OCI-LY1 (cell line): ENCODE measurements around the gene COA3.

Source experiments
- H2AFZ ChIP-seq: fragments of 200-600 bp; sonication (generic), shearing (Covaris generic); 2 replicates; pipeline ENCODE4 v1.6.0; 2014; ENCODE audit warnings: antibody characterized with exemption, mild to moderate bottlenecking, low read length
- H3F3A ChIP-seq: fragments of 200-600 bp; sonication (generic), shearing (Covaris generic); 2 replicates; pipeline ENCODE4 v1.6.0; 2014; ENCODE audit warnings: mild to moderate bottlenecking, antibody characterized with exemption, low read length, moderate library complexity; ENCODE audit not compliant: insufficient read depth
- H3K27ac ChIP-seq: fragments of 200-600 bp; sonication (generic); 2 replicates; pipeline ENCODE4 v1.5.1; 2014; ENCODE audit warnings: low read length, mixed run types, mild to moderate bottlenecking, low read depth; ENCODE audit not compliant: poor library complexity, severe bottlenecking
- H3K27me3 ChIP-seq: fragments of 200-600 bp; sonication (generic); 2 replicates; pipeline ENCODE4 v1.6.0; 2014; ENCODE audit warnings: antibody characterized with exemption, mild to moderate bottlenecking, low read length, moderate library complexity; ENCODE audit not compliant: insufficient read depth
- H3K36me3 ChIP-seq: fragments of 200-600 bp; sonication (generic); 2 replicates; pipeline ENCODE4 v1.6.1; 2014; ENCODE audit warnings: mild to moderate bottlenecking, antibody characterized with exemption, low read length, moderate library complexity, mixed read lengths; ENCODE audit not compliant: insufficient read depth
- H3K4me1 ChIP-seq: fragments of 200-600 bp; sonication (generic); 2 replicates; pipeline ENCODE4 v1.5.1; 2014; ENCODE audit warnings: mild to moderate bottlenecking, low read length, moderate library complexity; ENCODE audit not compliant: insufficient read depth, severe bottlenecking
- H3K4me2 ChIP-seq: fragments of 200-600 bp; sonication (generic), shearing (Covaris generic); 2 replicates; pipeline ENCODE4 v1.6.1; 2014; ENCODE audit warnings: low read length
- H3K4me3 ChIP-seq: fragments of 200-600 bp; sonication (generic); 2 replicates; pipeline ENCODE4 v1.5.1; 2014; ENCODE audit warnings: low read length, low read depth, mild to moderate bottlenecking, mixed read lengths; ENCODE audit not compliant: poor library complexity, severe bottlenecking
- H3K79me2 ChIP-seq: fragments of 200-600 bp; shearing (Covaris generic); 2 replicates; pipeline ENCODE4 v1.6.1; 2016; ENCODE audit warnings: mixed run types, low read length, mixed read lengths; ENCODE audit not compliant: insufficient read depth
- H3K9ac ChIP-seq: fragments of 200-600 bp; sonication (generic), shearing (Covaris generic); 2 replicates; pipeline ENCODE4 v1.6.1; 2014; ENCODE audit warnings: mild to moderate bottlenecking, low read length, mixed read lengths
- H3K9me2 ChIP-seq: fragments of 200-600 bp; sonication (generic), shearing (Covaris generic); 2 replicates; pipeline ENCODE4 v1.6.1; 2014; ENCODE audit warnings: low read depth, mild to moderate bottlenecking, low read length, mixed read lengths
- H3K9me3 ChIP-seq: fragments of 200-600 bp; shearing (Covaris generic); 2 replicates; pipeline ENCODE4 v1.6.1; 2014; ENCODE audit warnings: low read length, mixed read lengths
- H4K20me1 ChIP-seq: fragments of 200-600 bp; sonication (generic), shearing (Covaris generic); 2 replicates; pipeline ENCODE4 v1.6.0; 2016; ENCODE audit warnings: mild to moderate bottlenecking, low read length; ENCODE audit not compliant: insufficient read depth
- CTCF ChIP-seq: fragments of 200-600 bp; sonication (generic), shearing (Covaris generic); IDR thresholded peaks from 2 replicates; pipeline ENCODE4 v1.5.1; 2017; ENCODE audit warnings: mild to moderate bottlenecking, antibody characterized with exemption, low read length, moderate library complexity, mixed read lengths
- EZH2 ChIP-seq: fragments of 200-600 bp; sonication (generic), shearing (Covaris generic); IDR thresholded peaks from 2 replicates; pipeline ENCODE4 v1.8.0; 2017; ENCODE audit warnings: borderline replicate concordance, mixed run types, mild to moderate bottlenecking, antibody characterized with exemption, low read length, moderate library complexity, mixed read lengths

COA3 gene

GRCh38 chr17:42760652-42761581, 37.6 kb downstream of the COA3 start, which contains the start of gene RAMP2:
Gene RAMP2 (plus strand): TSS chr17:42761227. CDS start chr17:42761262, 35 bp downstream.
- H3K9me3 ChIP-seq = no peaks in the 10 kb centered on the region
- TF ChIP-seq CTCF (no peak), EZH2 (no peak)
- peak within 1 kb of the TSS; percentile 41; the same call in 1 of the 2 replicates for H3K9ac ChIP-seq
- no peaks in the 10 kb centered on the region for H3K36me3 ChIP-seq
- no peak within 1 kb of the TSS for H3K27ac ChIP-seq
- no peaks in the 10 kb centered on the region for H3F3A ChIP-seq
- H2AFZ ChIP-seq = no peak within 1 kb of the TSS
- peaks cover 12% of the 10 kb centered on the region for H3K4me1 ChIP-seq
- H3K9me2 ChIP-seq = no peaks in the 10 kb centered on the region
- no peaks in the 10 kb centered on the region for H3K79me2 ChIP-seq
- peak within 1 kb of the TSS; percentile 52 for H3K4me3 ChIP-seq
- peak within 1 kb of the TSS; percentile 68 for H3K4me2 ChIP-seq
- no peaks in the 10 kb centered on the region for H4K20me1 ChIP-seq
- H3K27me3 ChIP-seq = 0 out of 2 replicates have a peak, but pooled peaks cover 5% of the 10 kb centered on the region

GRCh38 chr17:42759982-42760651, 38.4 kb downstream of the COA3 start:
- Histone ChIP-seq H4K20me1 (no peaks in the 10 kb centered on the region), H3F3A (no peaks in the 10 kb centered on the region), H3K4me1 (peaks cover 12% of the 10 kb centered on the region), H2AFZ (no peak overlapping the region), H3K27ac (no peak overlapping the region), H3K36me3 (no peaks in the 10 kb centered on the region), H3K9ac (no peak overlapping the region), H3K4me3 (no peak overlapping the region), H3K79me2 (no peaks in the 10 kb centered on the region), H3K9me2 (no peaks in the 10 kb centered on the region), H3K9me3 (no peaks in the 10 kb centered on the region), H3K4me2 (peak overlapping the region; percentile 68; the same call in 1 of the 2 replicates), H3K27me3 (0 out of 2 replicates have a peak, but pooled peaks cover 5% of the 10 kb centered on the region)
- TF ChIP-seq EZH2 (no peak), CTCF (no peak)

- no peaks in the 10 kb centered on the region for H4K20me1 ChIP-seq
- H3K36me3 ChIP-seq = no peaks in the 10 kb centered on the region
- H3K27me3 ChIP-seq = no peaks in the 10 kb centered on the region
- H3K79me2 ChIP-seq = no peaks in the 10 kb centered on the region
- no peak overlapping the region for H2AFZ ChIP-seq
- no peaks in the 10 kb centered on the region for H3K9me2 ChIP-seq
- H3K4me1 ChIP-seq = no peaks in the 10 kb centered on the region
- H3K27ac ChIP-seq = no peak overlapping the region
- H3K4me3 ChIP-seq = no peak overlapping the region
- H3K9ac ChIP-seq = no peak overlapping the region
- TF ChIP-seq CTCF (no peak), EZH2 (no peak)
- H3K4me2 ChIP-seq = no peak overlapping the region
- H3F3A ChIP-seq = no peaks in the 10 kb centered on the region
- H3K9me3 ChIP-seq = no peaks in the 10 kb centered on the region
Measured at GRCh38 chr17:42754782-42755181, 43.7 kb downstream of the COA3 start.
